Measurements from ENCODE around the gene BICDL1. TPM values are rescaled to one million over a fixed set of nuclear protein-coding genes. Genes with fewer than 3 reads are reported as not detected.

The BICDL1 gene
- total RNA-seq, 1 experiment from 2014 or later: 20.7 TPM

GRCh38 chr12:120125029-120125428 lies 136.0 kb downstream of the BICDL1 start:
- Mint-ChIP-seq H3K4me1 (ENCODE audit: insufficient read depth, unreplicated experiment) (peaks cover 6% of the 10 kb centered on the region), H3K4me3 (ENCODE audit: unreplicated experiment) (no peak overlapping the region), H3K27me3 (ENCODE audit: insufficient read depth, unreplicated experiment) (no peaks in the 10 kb centered on the region), H3K27ac (ENCODE audit: low read depth, unreplicated experiment) (no peak overlapping the region), H3K36me3 (ENCODE audit: insufficient read depth, unreplicated experiment) (peaks cover 56% of the 10 kb centered on the region), H3K9me3 (ENCODE audit: unreplicated experiment) (no peaks in the 10 kb centered on the region)
- DNase-seq (ENCODE audit: unreplicated experiment): no peak
- CTCF ChIA-PET: no interaction called here
- no peak for TF ChIP-seq CTCF (IDR thresholded peaks at IDR 0.05; ENCODE audit: unreplicated experiment)
- no TSS peak for BruUV-seq (replicated peaks)
- POLR2A ChIA-PET: interaction anchor here (3.5 kb wide), 1 partner anchor 8 kb away, joined by 24 read pairs; the partner anchor contains the start of gene RAB35
- intact Hi-C loops (cut with micrococcal nuclease): no loop called here

- DNase-seq (ENCODE audit: unreplicated experiment): no peak
- Mint-ChIP-seq H3K9me3 (ENCODE audit: unreplicated experiment) (no peaks in the 10 kb centered on the region), H3K27ac (ENCODE audit: low read depth, unreplicated experiment) (no peak overlapping the region), H3K4me3 (ENCODE audit: unreplicated experiment) (no peak overlapping the region), H3K27me3 (ENCODE audit: insufficient read depth, unreplicated experiment) (no peaks in the 10 kb centered on the region), H3K4me1 (ENCODE audit: insufficient read depth, unreplicated experiment) (peaks cover under 1% of the 10 kb centered on the region), H3K36me3 (ENCODE audit: insufficient read depth, unreplicated experiment) (peaks cover 60% of the 10 kb centered on the region)
- TF ChIP-seq CTCF (IDR thresholded peaks at IDR 0.05; ENCODE audit: unreplicated experiment): no peak
- ChIA-PET POLR2A (interaction anchor here (3.5 kb wide), 1 partner anchor 9 kb away, joined by 24 read pairs; the partner anchor contains the start of gene RAB35), CTCF (interaction anchor here (0.7 to 1.1 kb wide), 2 partner anchors 22 to 46 kb away, joined by 3 read pairs; no protein-coding TSS in a partner anchor)
- no TSS peak for BruUV-seq (replicated peaks)
- intact Hi-C loops (cut with micrococcal nuclease): no loop called here
These were observed 137.0 kb downstream of the BICDL1 start for GRCh38 chr12:120125792-120126634.

- no peak for DNase-seq (ENCODE audit: unreplicated experiment)
- Mint-ChIP-seq H3K9me3 (ENCODE audit: unreplicated experiment) (no peaks in the 10 kb centered on the region), H3K27ac (ENCODE audit: low read depth, unreplicated experiment) (no peak overlapping the region), H3K36me3 (ENCODE audit: insufficient read depth, unreplicated experiment) (peaks cover 63% of the 10 kb centered on the region), H3K4me1 (ENCODE audit: insufficient read depth, unreplicated experiment) (no peaks in the 10 kb centered on the region), H3K4me3 (ENCODE audit: unreplicated experiment) (no peak overlapping the region), H3K27me3 (ENCODE audit: insufficient read depth, unreplicated experiment) (no peaks in the 10 kb centered on the region)
- ChIA-PET POLR2A (interaction anchor here (0.6 to 3.5 kb wide), 2 partner anchors 10 to 1541 kb away, joined by 3 to 24 read pairs; partner anchors contain the start of gene RAB35), CTCF (no interaction called here)
- no TSS peak for BruUV-seq (replicated peaks)
- intact Hi-C loops (cut with micrococcal nuclease): no loop called here
- no peak for TF ChIP-seq CTCF (IDR thresholded peaks at IDR 0.05; ENCODE audit: unreplicated experiment)
These were observed 137.6 kb downstream of the BICDL1 start for GRCh38 chr12:120126635-120127005.

GRCh38 chr12:120130011-120130410 lies 141.0 kb downstream of the BICDL1 start:
- Mint-ChIP-seq H3K9me3 (ENCODE audit: unreplicated experiment) (no peaks in the 10 kb centered on the region), H3K27me3 (ENCODE audit: insufficient read depth, unreplicated experiment) (no peaks in the 10 kb centered on the region), H3K4me1 (ENCODE audit: insufficient read depth, unreplicated experiment) (no peaks in the 10 kb centered on the region), H3K27ac (ENCODE audit: low read depth, unreplicated experiment) (no peak overlapping the region), H3K4me3 (ENCODE audit: unreplicated experiment) (no peak overlapping the region), H3K36me3 (ENCODE audit: insufficient read depth, unreplicated experiment) (peaks cover 84% of the 10 kb centered on the region)
- DNase-seq (ENCODE audit: unreplicated experiment): no peak
- no TSS peak for BruUV-seq (replicated peaks)
- intact Hi-C loops (cut with micrococcal nuclease): no loop called here
- no peak for TF ChIP-seq CTCF (IDR thresholded peaks at IDR 0.05; ENCODE audit: unreplicated experiment)
- ChIA-PET POLR2A (interaction anchor here (0.7 to 1.1 kb wide), 2 partner anchors 9 to 52 kb away, joined by 3 to 5 read pairs; no protein-coding TSS in a partner anchor), CTCF (no interaction called here)

Data from MCF 10A (cell line).